Putamen (tissue), 1 donor: ENCODE measurements around the gene IL18RAP.

Source experiments
- DNase-seq: peaks from one replicate; pipeline ENCODE4 v3.0.0-alpha.2; 2016; ENCODE audit warnings: low spot score

IL18RAP gene

GRCh38 chr2:102422910-102423309 is at the start of gene IL18RAP:
Gene IL18RAP, plus strand, starts transcription at chr2:102423160. Its CDS starts 118 bp downstream, at chr2:102423278.
- DNase-seq, result no peak

DNA sequence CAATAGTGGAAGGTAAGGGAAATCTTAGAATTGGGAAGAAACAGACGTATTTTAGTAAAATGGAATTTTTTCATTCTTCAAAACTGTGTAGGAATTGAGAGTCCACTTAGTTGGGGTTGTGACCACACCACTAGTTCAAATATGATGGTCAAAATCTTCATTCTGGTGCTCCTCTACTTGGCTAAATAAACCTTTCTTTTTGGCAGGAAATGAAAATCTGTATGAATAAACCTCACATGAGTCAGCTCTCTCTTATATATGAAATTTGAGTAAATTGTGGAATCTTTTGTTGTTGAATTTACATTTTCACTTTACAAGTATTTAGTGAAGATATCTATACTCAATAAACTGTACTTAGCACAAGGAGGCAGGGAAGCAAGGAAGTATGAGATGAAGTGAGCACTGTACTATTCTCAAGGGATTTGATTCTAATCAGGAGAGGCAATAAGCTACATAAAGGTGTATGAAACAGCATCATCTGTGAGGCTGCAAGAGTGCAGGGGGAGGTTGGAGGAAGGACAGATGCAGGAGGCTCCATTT is 46.8 kb upstream of the IL18RAP start:
- no peak for DNase-seq

DNA sequence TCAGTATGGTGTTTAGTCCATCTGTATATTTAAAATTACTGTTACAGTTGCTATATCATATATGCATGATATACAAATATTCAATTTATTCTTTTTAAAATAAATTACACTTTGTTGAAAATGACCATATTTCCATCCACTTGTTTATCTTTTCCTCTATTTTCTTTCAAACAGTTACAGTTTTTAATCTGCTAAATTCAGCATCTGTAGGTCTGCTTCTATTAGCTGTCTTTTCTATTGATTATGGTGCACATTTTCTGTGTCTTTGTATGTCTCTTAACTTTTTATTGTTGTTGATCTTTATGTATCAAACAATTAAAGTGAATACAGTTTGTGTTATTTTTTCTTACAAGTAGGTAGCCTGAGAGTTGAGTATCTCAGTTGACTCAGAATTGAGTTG is 39.2 kb upstream of the IL18RAP start:
- DNase-seq, result no peak

DNA sequence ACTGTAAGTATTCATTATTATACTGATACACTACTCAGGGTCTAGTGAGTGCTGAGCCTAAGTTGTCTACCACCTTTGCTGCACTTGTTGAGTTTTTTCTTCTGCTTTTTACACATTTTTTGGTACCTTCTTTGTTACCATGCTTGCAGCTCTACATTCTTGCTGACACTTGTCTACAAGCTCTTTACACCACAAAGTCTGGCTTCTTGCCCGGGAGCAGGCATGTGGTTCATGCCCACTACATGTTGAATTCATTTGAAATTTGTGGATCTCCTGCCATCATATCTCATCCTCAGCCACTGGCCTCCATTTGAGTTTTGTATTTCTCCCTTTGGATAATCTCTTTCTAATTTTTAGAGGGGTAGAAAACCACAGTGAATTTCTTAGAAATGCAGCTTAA is 37.4 kb upstream of the IL18RAP start:
- no peak for DNase-seq

- no peak for DNase-seq
Measured at GRCh38 chr2:102386004-102386403, 37.0 kb upstream of the IL18RAP start.

DNA sequence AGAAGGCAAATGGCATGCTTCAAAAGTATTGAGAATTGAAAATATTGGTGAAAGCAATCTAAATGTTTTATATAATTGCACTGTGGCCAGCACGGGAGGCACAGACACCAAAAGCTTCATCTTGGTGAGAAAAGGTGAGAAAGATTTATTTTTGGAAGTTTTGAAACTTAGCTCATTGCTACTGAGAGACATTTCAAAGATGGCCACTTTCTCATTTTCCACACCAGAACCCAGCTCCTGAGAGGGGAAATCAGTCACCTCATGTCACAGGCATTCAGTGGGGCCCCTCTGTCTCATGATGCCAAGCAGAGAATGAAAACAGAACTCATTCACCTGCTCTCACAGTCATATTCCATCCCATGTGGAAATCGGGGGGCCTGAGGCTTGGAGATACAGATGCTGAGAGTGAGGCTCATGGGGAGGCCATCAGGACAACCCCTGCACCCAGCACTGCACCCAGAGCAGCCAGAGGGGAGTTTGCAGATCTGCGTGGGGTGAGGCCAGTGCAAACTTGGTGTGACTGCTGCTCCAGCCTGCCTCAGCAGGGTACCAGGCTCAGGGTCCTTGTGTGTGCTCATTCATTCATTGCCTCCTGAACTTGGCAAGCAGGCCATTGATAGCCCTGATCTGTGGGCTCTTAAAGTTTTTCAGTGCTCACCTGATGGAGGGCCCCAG is 36.0 kb upstream of the IL18RAP start:
- no peak for DNase-seq

- DNase-seq, result no peak
Measured at GRCh38 chr2:102387763-102388546, 35.0 kb upstream of the IL18RAP start.

GRCh38 chr2:102391565-102391964 is 31.4 kb upstream of the IL18RAP start:
- DNase-seq, result no peak

- no peak for DNase-seq
Measured at GRCh38 chr2:102392096-102392495, 30.9 kb upstream of the IL18RAP start.

- no peak for DNase-seq
Measured at GRCh38 chr2:102392942-102393341, 30.0 kb upstream of the IL18RAP start.

GRCh38 chr2:102396012-102396411 is 26.9 kb upstream of the IL18RAP start:
- DNase-seq, result no peak

- no peak for DNase-seq
Measured at GRCh38 chr2:102397209-102397608, 25.8 kb upstream of the IL18RAP start.

GRCh38 chr2:102399499-102400141 is 23.3 kb upstream of the IL18RAP start:
- DNase-seq, result no peak

- DNase-seq, result no peak
Measured at GRCh38 chr2:102401456-102401855, 21.5 kb upstream of the IL18RAP start.

DNA sequence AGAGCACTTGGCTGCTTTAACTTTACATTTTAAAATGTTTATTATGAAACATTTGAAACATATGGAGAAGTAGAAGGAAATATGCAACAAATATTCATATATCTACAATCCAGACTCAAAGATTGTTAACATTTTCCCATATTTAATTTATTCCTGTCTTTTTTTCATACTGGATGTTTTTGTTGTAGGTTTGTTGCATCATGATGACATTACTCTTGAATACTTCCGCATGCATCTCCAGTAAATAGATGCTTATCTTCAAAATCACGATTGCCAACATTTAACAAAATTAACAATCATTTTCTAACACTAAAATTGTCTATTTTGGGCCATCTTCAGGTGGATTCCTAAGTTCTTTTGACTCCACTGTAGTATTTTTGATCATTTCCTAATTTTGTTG is 21.1 kb upstream of the IL18RAP start:
- DNase-seq, result no peak

GRCh38 chr2:102410952-102411351 is 12.0 kb upstream of the IL18RAP start:
- DNase-seq, result no peak

GRCh38 chr2:102412199-102412598 is 10.8 kb upstream of the IL18RAP start:
- no peak for DNase-seq

DNA sequence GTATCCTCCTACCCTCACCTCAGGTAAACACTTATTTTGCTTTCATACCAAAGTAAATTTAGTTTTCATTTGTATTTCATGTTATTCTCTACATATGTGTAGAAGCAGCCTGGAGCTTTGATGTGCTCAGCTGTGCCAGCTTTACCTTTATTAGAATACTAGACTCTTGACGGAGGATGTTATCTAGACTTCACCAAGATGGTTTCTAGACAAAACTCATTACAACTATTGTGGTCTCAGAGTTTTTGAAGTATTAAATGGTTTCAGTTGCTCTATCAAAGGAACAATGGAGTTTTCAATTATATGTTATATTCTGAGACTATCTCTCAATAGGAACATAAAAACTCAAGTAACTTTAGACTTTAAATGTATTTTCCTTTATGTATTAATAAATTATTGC is 5.0 kb upstream of the IL18RAP start:
- no peak for DNase-seq

DNA sequence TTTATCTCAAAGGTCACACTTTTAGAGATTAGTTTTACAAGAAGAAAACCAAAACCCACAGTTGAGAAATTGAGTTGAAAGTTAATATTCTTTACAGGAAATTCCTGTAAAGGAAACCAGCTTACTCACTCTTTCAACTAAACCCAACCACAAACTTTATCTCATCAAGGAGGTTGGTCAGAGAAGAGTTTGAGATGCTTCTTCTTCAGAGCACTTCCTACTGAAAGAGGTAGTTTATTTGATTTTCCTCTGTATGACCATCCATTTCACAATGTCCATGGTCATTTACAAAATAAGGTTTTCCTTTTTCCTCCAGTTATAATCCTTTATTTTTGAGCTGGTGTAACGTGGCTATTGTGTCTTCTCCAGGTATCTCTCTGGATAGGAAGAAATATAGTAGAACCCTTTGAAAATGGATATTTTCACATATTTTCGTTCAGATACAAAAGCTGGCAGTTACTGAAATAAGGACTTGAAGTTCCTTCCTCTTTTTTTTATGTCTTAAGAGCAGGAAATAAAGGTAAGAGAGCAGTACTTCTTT is 4.5 kb upstream of the IL18RAP start:
- no peak for DNase-seq

DNA sequence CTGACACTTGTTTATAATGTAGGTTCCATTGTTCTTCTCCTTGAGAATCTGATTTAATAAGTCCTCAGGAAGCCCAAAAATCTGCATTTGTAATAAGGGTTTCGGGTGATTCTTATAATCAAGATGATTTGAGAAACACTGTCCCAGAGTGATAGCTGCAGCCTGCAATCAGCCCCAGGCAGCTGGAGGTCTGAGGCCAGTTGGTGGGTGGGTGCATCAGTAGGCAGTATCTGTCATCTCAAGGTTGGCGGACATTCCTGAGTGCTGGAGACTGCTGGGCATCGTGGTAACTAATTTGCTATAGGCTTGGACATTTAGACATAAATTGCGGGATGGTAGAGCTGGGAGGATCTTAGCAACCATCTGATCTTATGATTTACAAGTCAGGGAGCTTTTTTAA is 2.7 kb upstream of the IL18RAP start:
- no peak for DNase-seq

DNA sequence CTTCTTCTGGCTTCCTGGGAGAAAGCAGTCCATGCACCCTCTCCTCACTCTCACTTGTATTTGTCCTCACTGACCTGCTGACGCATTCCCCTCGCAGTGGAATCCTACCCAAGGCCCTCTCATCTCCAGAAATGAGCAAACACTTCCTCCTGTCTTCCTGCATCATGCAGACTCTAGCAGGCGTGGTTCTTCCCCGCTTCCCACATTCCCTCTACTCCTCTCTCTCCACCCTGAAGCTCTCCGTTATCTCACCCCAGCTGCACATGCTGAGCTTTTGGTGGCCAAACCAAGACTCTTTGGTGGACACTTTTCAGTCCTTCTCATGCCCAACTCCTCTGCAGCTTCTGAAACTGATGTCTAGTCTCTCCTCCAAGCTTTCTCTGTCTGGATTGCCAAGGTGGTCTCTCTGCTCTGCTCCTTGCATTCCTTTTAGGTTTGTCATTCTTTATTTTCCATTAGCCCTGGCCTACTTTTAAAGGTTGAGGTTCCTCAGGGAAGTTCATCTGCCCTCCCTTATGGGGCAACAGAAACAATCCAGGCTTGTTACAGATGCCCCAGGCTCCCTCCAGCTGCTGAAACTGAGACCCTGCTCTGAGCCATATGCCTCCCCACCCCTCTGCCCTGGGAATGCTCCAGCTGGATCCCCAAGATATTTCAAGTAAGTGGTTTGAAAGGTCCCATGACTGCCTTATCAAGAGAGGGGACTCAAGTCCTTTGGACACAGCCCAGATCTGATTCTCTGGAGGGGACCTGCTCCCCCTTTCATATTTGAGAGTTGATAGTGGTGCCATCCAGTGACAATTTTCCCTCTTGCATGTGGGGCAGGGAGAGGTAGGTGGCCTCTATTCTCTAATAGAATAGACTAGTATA is 835 bp upstream of the IL18RAP start:
- DNase-seq, result no peak

DNA sequence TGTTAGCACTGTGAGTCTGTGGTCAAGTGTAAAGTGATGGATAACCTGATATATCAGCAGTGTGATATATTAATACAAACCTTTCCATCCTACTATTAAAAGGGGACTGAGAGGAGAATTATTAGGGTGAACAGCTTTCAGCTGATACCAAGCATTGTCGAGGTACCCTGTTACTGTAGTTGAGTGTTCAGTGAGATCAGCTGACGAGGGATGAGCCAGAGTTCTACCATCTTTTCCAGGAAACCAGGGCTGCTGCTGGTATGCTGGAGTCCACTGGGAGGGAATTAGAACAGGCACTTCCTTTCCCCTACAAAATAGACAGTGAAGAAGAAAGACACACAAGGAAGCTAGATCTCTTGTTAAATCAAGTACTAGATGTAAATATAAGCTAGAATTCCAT is 408 bp downstream of the IL18RAP start:
- DNase-seq, result no peak
